GM19025 (cell line): ENCODE data around the gene KRTAP12-3.

ENCODE experiments used
- ATAC-seq: cut with Tn5 transposase; IDR thresholded peaks from one replicate; pipeline ENCODE4 v1.9.1; 2021; ENCODE audit warnings: mild to moderate bottlenecking, low read depth, moderate library complexity; ENCODE audit not compliant: unreplicated experiment

Gene KRTAP12-3

DNA sequence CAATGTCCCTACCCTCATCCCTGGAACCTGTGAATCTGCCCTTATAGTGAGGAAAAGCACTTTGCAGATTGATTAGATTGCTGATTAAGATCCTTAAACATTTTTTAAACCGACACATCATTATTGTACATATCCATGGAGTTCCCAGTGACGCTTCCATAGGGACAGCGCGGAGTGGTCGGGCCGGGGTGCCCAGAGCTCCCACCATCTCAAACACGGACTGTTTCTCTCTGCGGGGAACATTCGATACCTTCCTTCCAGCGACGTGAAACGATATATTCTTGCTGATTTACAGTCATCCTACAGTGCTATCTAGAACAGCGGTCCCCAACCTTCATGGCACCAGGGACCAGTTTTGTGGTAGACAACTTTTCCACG lies 43.3 kb downstream of the KRTAP12-3 start:
- no peak for ATAC-seq

DNA sequence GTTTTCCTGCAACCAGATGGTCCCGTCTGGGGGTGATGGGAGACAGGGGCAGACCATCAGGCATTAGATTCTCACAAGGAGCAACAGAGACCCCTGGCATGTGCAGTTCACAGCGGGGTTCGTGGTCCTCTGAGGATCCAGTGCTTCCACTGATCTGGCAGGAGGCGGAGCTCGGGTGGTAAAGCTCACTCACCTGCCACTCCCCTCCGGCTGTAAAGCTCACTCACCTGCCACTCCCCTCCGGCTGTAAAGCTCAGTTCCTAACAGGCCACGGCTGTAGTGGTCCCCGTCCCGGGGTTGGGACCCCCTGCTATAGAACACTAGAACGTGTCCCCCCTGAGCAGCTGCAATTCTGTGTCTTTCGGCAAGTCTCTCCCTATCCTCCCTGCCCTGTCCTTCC lies 43.8 kb downstream of the KRTAP12-3 start:
- no peak for ATAC-seq

DNA sequence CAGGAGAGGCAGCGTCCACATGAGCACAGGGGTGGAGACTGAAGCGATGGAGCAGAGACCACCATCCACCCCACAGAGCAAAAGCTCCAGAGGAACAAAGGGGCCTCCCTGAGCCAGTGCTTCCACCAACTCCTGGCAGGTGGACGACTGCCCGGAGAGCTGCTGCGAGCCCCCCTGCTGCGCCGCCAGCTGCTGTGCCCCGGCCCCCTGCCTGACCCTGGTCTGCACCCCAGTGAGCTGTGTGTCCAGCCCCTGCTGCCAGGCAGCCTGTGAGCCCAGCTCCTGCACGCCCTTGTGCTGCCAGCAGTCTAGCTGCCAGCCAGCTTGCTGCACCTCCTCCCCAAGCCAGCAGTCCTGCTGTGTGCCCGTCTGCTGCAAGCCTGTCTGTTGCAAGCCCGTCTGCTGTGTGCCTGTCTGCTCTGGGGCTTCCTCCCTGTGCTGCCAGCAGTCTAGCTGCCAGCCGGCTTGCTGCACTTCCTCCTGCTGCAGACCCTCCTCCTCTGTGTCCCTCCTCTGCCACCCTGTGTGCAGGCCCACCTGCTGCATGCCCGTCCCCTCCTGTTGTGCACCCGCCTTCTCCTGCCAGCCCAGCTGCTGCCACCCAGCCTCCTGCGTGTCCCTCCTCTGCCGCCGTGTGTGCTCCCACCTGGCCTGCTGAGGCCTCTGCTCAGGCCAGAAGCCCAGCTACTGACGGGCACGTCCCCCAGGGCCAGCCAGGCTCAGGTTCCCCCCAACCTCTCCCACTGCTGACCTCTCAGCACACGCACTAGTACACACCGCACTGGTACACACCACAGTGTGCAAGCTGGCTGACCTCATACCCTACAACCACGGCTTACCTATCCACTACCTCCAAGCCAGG lies 44.6 kb downstream of the KRTAP12-3 start:
- ATAC-seq: no peak

DNA sequence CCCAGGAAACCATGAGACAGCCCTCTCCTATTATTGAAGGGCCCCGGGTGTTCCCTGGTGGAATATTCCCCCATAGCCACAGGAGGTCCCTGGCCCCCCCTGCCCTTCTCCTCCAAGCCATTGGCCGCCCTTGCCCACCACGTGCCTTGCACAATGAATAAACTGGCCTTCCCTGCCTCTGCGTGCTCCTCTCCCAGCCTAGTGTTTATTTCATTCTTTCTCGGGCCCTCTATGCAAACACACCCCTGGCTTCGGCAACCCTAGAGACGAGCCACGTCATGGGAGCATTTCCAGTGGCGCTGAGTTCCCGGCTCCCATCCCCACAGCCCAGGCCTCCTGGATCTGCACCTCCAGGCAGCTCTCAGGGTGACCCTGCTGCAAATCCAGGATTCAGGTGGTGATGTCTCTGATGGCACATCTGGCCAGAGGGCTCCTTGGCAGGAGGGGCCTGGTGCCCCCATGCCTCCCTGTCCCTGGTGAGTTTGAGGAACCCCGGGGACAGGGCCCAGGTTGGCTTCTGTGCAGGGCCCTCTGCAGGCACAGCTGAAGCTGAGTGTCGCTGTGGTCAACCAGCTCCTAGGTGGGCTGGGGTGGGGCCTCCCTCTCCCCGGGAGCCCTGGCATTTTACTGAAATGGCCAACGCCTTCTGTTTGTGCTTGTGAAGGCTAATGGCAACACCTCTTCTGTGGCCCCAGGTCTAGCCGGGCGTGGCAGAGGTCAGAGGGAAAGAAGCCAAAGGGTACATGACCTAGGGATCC lies 45.4 kb downstream of the KRTAP12-3 start:
- no peak for ATAC-seq

DNA sequence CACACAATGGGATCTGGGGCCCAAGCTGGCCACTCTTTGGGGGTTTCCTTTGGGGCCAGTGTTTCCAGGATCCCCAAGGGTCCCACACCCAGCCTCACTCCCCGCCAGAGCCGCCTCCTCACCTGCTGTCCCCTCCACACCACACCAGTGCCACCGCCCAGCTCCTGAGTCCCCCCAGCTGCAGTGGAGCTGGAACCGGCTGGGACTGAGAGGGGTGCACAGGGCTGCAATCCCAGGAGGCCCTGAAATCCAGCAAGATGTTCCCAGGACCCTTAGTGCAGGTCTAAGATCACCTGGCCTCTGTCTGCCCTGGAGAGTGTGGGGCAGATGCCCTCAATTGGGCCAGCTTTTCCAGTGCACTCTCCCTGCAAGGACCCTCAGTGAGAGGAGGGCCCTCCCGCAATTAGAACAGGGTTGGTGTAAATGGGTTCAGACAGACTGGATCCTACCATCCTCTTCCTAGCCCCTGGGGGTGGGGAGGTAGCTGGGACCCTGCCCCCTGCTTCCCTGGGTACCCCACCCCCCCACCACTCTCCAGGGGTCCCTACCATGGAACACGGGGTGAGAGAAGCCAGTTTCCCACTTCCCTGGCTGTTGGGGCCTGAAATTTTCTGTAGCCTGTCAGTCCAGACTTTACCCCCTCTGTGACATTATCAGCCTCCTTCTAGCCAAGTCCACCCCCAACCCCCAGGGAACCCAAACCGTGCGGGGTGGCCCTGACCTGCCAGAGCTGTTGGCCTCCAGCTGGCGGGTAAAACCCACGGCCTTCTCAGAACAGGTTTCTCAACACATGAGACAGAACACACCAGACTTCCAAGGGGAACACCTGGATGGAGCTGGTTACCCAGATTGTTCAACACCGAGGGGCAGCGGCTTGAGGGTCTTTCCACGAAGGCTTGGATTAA lies 46.3 kb downstream of the KRTAP12-3 start:
- no peak for ATAC-seq

DNA sequence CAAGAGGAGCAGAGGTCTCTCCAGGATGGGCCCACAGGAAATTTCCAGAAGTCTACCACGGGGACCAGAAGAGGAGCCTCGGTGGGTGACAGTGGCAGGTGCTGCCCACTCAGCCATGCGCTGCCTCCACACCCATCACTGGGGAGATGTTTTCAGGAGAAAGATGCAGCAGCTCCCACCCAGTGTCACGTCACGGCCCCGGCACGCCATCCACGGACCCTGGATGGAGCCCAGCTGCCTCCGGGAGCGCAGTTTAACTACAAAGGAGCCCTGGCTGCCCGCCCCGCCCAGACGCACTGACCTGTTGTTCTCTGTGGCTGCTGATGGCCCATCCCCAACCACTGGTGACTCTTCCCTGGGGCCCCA lies 46.9 kb downstream of the KRTAP12-3 start:
- no peak for ATAC-seq

DNA sequence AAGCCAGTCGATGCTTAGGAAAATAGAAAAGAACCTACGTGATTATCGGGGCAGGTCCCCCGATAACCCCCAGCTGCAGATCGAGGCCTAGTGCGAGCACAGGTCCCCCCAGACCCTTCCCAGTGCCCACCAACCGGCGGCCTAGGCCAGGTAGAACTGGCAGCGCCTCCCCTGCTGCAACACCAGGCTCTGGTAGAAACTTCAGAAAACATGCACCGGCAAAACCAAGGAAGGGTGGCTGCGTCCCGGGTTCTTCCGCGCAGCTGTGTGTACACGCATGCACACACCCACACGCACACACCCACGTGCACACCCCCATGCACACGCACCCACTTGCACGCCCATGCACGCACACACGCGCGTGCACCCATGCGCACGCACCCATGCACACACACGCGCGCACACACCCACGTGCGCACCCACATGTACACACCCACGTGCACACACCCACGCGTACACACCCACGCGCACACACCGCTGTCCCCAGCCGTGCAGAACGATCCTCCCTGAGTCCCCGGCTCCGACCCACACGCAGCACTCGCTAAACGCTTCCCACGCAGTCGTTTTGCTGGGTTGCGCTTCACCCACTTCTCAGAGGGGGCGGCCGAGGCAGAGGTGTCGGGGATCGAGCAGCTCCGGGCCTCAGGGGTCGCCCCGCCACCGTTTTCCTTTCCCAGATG lies 48.4 kb downstream of the KRTAP12-3 start:
- ATAC-seq: no peak

DNA sequence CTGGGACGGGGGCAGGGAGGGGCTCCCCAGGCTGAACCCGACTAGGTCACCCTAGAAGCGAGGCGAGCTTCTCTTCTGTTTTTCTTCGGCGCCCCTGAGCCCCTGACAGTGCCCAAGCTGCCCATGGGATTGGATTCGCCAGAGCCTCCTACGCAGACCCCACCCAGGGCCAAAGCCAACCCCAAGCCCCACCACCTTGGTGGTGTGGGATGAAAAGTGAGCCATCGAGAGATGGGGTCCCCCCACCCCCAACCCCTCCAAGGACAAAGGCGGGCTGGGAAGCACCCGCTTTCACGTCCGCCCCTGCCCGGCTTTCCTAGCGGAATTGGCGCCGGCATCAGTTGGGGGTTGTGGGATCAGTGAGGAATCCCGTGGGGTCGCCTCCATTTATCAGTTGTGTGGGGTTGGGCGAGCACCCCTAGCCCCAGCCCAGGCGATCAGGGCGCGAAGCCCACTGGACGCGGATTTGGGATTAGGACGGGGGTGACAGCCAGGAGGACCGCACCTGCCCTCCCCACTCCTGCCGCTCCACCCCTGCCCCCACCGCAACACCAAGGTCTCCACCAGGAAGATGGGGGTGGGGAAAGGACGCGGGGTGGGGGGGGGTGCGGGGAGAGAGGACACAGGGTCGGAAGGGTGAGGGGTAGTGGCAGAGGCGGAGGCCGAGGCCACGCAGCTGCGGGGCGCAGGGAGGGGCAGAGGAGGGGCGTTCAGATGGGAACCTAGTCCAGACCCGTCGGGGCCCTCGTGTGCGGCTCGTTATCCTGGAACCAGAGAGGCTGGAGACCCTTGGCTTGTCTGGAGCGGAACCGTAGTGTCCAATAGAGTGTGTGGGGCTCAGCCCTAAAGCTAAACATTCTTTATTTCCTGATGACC lies 49.2 kb downstream of the KRTAP12-3 start:
- ATAC-seq: no peak
